GM12878 (cell line): ENCODE measurements around the gene CYSRT1. TPM values are rescaled to one million over a fixed set of nuclear protein-coding genes. Genes with fewer than 3 reads are reported as not detected.

Experiments
- ATAC-seq: fragments of 200-7000 bp; cut with Tn5 transposase; 3 replicates; pipeline ENCODE4 v1.9.1; 2020; ENCODE audit warnings: mild to moderate bottlenecking, moderate library complexity
- BruUV-seq: library from RNA; stranded (reverse); fragments of 400-500 nt; replicated peaks from 2 replicates; lab custom pipeline; 2021; lab: Mats Ljungman, UMichigan
- CTCF ChIA-PET: fragments of 300-600 bp; sonication (Branson Sonifier 250); formaldehyde crosslinking; extraction: SDS; loops from one replicate; lab custom pipeline; 2021; ENCODE audit warnings: inconsistent platforms; lab: Yijun Ruan, JAX
- POLR2A ChIA-PET: fragments of 350-600 bp; formaldehyde crosslinking; extraction: SDS; loops from one replicate; lab custom pipeline; 2021; ENCODE audit warnings: inconsistent platforms; lab: Charles Lee
- RAD21 ChIA-PET: fragments of 300-600 bp; sonication (Branson Sonifier 250); formaldehyde crosslinking; loops from one replicate; lab custom pipeline; 2023; ENCODE audit warnings: antibody characterized with exemption; ENCODE audit not compliant: unreplicated experiment; lab: Charles Lee
- SMC1A ChIA-PET: fragments of 300-600 bp; sonication (Branson Sonifier 250); formaldehyde crosslinking; loops from one replicate; lab custom pipeline; 2023; ENCODE audit not compliant: unreplicated experiment, uncharacterized antibody; lab: Charles Lee
- DNase-seq: peaks from one replicate; pipeline ENCODE4 v3.0.0-alpha.2; 2011; ENCODE audit warnings: low read depth, low spot score
- FAIRE-seq: peaks from 3 replicates; lab custom pipeline; 2011; peaks lifted over from hg19 to GRCh38; lab: Jason Lieb, UNC
- H2AFZ ChIP-seq: 2 replicates; pipeline ENCODE4 v1.6.0; 2011; ENCODE audit warnings: low read depth, low read length, control low read depth; ENCODE audit not compliant: control insufficient read depth
- H3K27ac ChIP-seq: 2 replicates; pipeline ENCODE4 v1.5.1; 2011; ENCODE audit warnings: control low read depth; ENCODE audit not compliant: control insufficient read depth, insufficient read depth
- H3K27me3 ChIP-seq, 2 experiments: replicated peaks in 1 of 2; 2 replicates each; pipeline versions ENCODE4 v1.6.0 to v1.6.1; 2011; ENCODE audit warnings: low read length in 1 of 2; ENCODE audit not compliant: control insufficient read depth in 2 of 2, insufficient read depth in 2 of 2
- H3K36me3 ChIP-seq, 2 experiments: 2 replicates each; pipeline ENCODE4 v1.5.1; 2011; ENCODE audit warnings: low read length in 1 of 2; ENCODE audit not compliant: control insufficient read depth in 2 of 2, insufficient read depth in 2 of 2
- H3K4me1 ChIP-seq: 2 replicates; pipeline ENCODE4 v1.6.1; 2011; ENCODE audit warnings: mild to moderate bottlenecking, low read length, moderate library complexity, mixed read lengths; ENCODE audit not compliant: control insufficient read depth, insufficient read depth
- H3K4me2 ChIP-seq: 2 replicates; pipeline ENCODE4 v1.6.0; 2011; ENCODE audit warnings: control low read depth; ENCODE audit not compliant: control insufficient read depth, insufficient read depth
- H3K4me3 ChIP-seq: fragments of 200-600 bp; sonication (generic); 2 replicates; pipeline ENCODE4 v1.5.1; 2016
- H3K79me2 ChIP-seq: 2 replicates; pipeline ENCODE4 v1.6.0; 2011; ENCODE audit warnings: low read length; ENCODE audit not compliant: control insufficient read depth, insufficient read depth
- H3K9ac ChIP-seq: 2 replicates; pipeline ENCODE4 v1.8.0; 2011; ENCODE audit warnings: low read length, control low read depth, mixed read lengths; ENCODE audit not compliant: control insufficient read depth, insufficient read depth
- H3K9me3 ChIP-seq: replicated peaks from 3 replicates; pipeline ENCODE4 v1.5.1; 2011; ENCODE audit warnings: mild to moderate bottlenecking, low read length; ENCODE audit not compliant: control insufficient read depth, insufficient read depth
- H4K20me1 ChIP-seq: 2 replicates; pipeline ENCODE4 v1.6.0; 2011; ENCODE audit not compliant: control insufficient read depth, insufficient read depth
- PAX5 ChIP-seq: IDR thresholded peaks from 2 replicates; pipeline ENCODE4 v1.6.1; 2011; ENCODE audit warnings: low read depth, low read length, borderline replicate concordance
- POLR2A ChIP-seq: IDR thresholded peaks from 2 replicates; pipeline ENCODE4 v1.6.1; 2011; ENCODE audit warnings: low read depth, mild to moderate bottlenecking, low read length
- WGBS: methylation state at CpG from one replicate; pipeline ENCODE4 v1.1.6; 2016; ENCODE audit warnings: low lambda C conversion rate; ENCODE audit not compliant: insufficient replicate concordance, insufficient coverage; ENCODE audit errors: missing lambda C conversion rate; 5-methylcytosine and 5-hydroxymethylcytosine counted together
- in situ Hi-C: fragments of 300-500 bp; cut with MboI; formaldehyde crosslinking; loops from 9 replicates; pipeline ENCODE4 v1.14.3; 2018; ENCODE audit warnings: mixed read lengths
- intact Hi-C: fragments of 100-400 bp; cut with micrococcal nuclease; formaldehyde crosslinking; loops from one replicate; pipeline ENCODE4 v1.14.2; 2022; ENCODE audit not compliant: unreplicated experiment
- polyA plus RNA-seq, 11 experiments: library from polyadenylated mRNA; depleted of rRNA in 4 of 11; unstranded in 6 of 11; stranded (reverse) in 5 of 11; fragments of >200 nt; fragmentation: Nextera tagmentation in 4 of 11; fragmentation: Illumina TruSeq in 1 of 11; extraction: Ambion mirVana in 4 of 11; extraction: Trizol in 1 of 11; gene quantifications; 1 replicate in 1 of 11; 2 replicates in 10 of 11; pipeline versions ENCODE4 v1.2.1 to v1.2.3, GENCODE V29; 2011 to 2016; ENCODE audit warnings: inconsistent platforms in 2 of 11, missing spikeins in 2 of 11, low read depth in 1 of 11
- total RNA-seq, 4 experiments: library from RNA; depleted of rRNA in 3 of 4; stranded (reverse); fragments of >200 nt in 3 of 4; fragmentation: Illumina TruSeq in 1 of 4; extraction: Trizol in 1 of 4; gene quantifications; 2 replicates each; pipeline versions ENCODE4 v1.2.1 to v1.2.3, GENCODE V29; 2013 to 2021
- TF ChIP-seq, protein P1 (sequence below): fragments of 450-650 bp; IDR thresholded peaks from 2 replicates; pipeline ENCODE4 v1.6.1; 2017; ENCODE audit warnings: mild to moderate bottlenecking, low read depth, inconsistent platforms; ENCODE audit not compliant: poor library complexity, severe bottlenecking

CYSRT1 gene
- total and polyA plus RNA-seq, 10 of the 15 experiments (the other 5 are each of a cell fraction or from before 2014, with no cell fraction given) = 0.24 to 3.6 (median 0.97) TPM; not detected in 1

DNA sequence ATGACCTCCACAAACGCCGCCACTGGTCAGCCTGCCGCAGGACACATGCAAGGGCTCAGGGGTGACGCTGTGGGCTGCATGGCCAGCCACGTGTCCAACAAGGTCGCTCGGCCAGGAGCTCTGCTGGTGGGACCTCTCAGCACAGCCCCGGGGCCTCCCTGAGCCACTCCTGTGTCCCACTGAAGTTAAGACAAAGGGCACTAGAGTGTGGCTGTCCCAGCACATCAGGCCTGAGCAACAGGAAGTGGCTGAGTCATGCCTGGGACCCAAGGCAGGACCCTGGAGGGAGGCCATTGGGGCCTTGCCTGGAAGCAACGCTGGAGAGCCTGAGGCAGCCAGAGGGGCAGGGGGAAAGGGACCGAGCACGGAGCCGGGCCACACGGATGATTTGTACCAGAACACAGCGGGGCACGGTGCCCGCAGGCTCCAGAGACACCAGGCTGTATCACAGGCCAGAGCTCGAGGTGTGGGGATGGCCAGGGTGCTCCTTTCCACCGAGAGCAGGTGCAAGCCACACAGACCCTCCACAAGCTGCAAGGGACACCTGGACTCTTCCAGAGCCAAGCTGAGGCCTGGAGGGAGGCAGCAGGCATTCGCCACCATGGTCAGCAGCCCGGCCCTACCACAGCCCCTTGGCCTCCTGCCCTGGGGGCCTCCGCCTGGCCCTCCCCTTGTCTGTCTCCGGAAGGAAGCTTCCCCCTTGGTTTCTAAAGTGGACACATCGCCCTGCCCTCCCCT is 46.6 kb upstream of the CYSRT1 start (continued):
- TF ChIP-seq, protein P1, sequence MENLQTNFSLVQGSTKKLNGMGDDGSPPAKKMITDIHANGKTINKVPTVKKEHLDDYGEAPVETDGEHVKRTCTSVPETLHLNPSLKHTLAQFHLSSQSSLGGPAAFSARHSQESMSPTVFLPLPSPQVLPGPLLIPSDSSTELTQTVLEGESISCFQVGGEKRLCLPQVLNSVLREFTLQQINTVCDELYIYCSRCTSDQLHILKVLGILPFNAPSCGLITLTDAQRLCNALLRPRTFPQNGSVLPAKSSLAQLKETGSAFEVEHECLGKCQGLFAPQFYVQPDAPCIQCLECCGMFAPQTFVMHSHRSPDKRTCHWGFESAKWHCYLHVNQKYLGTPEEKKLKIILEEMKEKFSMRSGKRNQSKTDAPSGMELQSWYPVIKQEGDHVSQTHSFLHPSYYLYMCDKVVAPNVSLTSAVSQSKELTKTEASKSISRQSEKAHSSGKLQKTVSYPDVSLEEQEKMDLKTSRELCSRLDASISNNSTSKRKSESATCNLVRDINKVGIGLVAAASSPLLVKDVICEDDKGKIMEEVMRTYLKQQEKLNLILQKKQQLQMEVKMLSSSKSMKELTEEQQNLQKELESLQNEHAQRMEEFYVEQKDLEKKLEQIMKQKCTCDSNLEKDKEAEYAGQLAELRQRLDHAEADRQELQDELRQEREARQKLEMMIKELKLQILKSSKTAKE = no peak
- TF ChIP-seq, all 136 proteins: peak for 0

DNA sequence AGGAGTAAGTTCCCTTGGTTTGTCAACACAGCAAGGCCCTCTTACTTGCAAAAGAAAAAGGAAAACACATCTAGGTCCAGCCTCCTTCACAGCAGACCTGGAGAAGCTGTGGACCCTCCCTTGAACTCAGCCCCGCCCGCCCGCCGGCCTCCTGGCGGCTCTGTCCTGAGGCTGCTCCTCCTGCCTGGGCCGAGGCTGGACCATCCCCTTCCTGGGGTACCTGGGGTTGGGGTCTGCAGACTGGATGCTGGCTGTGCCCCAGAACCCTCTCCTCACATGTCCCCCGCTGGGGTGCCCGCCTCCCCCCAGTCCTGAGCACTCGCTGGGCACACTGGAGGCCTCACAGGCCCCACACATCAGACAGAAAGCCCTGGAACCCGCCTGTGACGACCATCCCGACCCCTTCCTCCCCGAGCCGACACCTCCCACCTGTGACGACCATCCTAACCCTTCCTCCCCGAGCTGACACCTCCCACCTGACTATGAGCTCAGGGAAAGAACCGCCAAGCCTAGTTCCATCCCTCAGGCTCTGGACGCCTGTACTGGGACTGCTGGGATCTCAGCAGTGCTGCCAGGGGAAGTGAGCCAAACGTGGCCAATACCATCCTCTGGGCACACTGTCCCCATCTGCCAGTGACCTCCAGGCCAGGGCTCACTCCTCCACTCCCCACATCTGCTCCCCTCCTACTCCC is 45.9 kb upstream of the CYSRT1 start:
- Histone ChIP-seq H3K9ac (no peak overlapping the region), H3K9me3 (no peaks in the 10 kb centered on the region), H3K27me3 (no peaks in the 10 kb centered on the region), H4K20me1 (no peaks in the 10 kb centered on the region), H3K4me1 (no peaks in the 10 kb centered on the region), H3K27ac (no peak overlapping the region), H3K4me3 (no peak overlapping the region), H3K36me3 (peaks cover 7 to 23% of the 10 kb centered on the region in 2 experiments), H2AFZ (no peak overlapping the region), H3K79me2 (no peaks in the 10 kb centered on the region), H3K4me2 (no peak overlapping the region)
- ChIA-PET POLR2A (no interaction called here), CTCF (interaction anchor here (0.6 kb wide), 1 partner anchor 112 kb away, joined by 3 read pairs; no protein-coding TSS in a partner anchor), RAD21 (no interaction called here), SMC1A (no interaction called here)
- WGBS = 89% methylated on average over 18 of the region's 19 CpGs
- no TSS peak for BruUV-seq
- DNase-seq (no peak), FAIRE-seq (no peak), ATAC-seq (no peak)
- intact Hi-C loops = no loop called here
- in situ Hi-C loops = no loop called here
- TF ChIP-seq POLR2A (0 out of 2 replicates have a peak, but pooled peaks have one; percentile 19), PAX5 (no peak)
